ENCODE data around the gene ITGB1BP1.
A peak's percentile ranks its signal among the peaks of the same experiment; 100 is the strongest.

ITGB1BP1 gene

GRCh38 chr2:9424447-9425164, 1.3 kb upstream of the ITGB1BP1 start:
- peak; percentile 62 for DNase-seq

GRCh38 chr2:9423922-9424272, 569 bp upstream of the ITGB1BP1 start:
- DNase-seq, result peak; percentile 28

- DNase-seq, result peak; percentile 42
Observed at GRCh38 chr2:9422321-9423099, 818 bp downstream of the ITGB1BP1 start.

DNA sequence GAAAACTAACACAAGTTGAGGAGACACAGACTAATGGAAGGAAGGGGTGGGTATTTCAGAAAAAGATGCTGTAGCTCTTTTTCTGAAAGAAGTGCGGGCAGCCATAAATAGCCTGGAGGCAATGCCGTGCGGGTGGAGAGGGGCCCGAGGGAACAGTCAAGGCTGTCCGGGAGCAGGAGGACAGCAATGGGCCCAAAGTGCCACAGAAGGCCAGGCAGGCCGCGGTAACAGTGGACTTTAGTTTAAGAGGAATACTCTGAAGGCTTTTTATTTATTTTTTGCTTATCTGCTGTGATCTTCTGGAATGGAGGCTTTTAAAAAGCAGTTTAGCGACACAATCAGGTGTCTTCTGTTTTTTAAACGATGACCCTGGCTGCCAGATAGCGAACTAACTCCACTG, 2.8 kb downstream of the ITGB1BP1 start:
- no peak for DNase-seq

DNA sequence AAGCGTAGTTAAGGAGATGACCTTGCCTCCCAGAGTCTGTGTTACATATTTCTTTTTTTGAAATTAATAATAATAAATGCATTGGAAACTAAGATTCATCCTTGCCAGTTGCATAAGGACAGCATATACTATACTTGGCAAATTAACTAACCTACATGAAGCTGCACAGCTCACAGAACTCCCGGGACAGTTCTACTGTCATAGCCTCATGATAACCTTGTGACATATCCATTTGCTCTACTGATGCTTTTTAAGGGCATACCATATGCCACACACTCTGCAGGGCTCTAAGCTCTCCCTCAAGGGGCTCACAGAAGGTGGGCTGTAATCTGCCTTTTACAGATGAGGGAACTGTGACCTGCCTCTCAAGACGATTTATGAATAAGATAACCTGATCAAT, 3.8 kb downstream of the ITGB1BP1 start:
- no peak for DNase-seq

- DNase-seq, result no peak
Observed at GRCh38 chr2:9418746-9419145, 4.6 kb downstream of the ITGB1BP1 start.

DNA sequence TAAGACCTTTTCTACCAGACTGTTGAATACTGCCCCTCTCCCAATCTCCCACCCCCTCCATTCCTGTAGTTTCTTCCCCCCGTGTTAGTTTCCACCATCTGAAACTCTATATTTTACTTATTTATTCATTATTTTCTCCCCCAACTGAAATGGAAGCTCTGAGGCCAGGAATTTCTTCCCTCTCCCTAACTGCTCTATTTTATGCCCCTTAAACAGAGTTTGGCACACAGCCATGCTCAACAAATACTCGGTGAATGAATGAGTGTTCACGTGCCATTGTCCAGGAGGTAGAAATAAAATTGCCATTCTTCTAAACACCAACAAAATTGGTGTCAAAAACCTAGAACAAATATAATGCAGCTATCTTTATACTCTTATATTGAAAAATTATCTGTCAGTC, 5.6 kb downstream of the ITGB1BP1 start:
- DNase-seq, result no peak

DNA sequence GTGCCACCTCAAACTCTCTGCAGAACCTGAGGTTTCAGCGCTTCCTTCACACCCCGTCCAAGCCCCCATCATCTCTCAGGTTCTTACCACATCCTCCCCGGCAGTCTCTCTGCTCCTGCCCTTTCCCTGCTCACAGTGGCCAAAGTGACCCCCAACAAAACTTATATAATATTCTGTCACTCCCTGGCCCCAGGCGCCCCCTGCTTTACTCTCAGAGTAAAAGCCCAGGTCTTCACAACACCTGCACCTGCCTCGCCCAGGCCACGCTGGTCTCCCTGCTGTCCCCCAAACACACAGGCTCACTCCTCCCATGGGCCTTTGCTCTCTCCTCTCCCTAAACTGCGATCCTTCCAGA, 6.4 kb downstream of the ITGB1BP1 start:
- DNase-seq, result no peak

DNA sequence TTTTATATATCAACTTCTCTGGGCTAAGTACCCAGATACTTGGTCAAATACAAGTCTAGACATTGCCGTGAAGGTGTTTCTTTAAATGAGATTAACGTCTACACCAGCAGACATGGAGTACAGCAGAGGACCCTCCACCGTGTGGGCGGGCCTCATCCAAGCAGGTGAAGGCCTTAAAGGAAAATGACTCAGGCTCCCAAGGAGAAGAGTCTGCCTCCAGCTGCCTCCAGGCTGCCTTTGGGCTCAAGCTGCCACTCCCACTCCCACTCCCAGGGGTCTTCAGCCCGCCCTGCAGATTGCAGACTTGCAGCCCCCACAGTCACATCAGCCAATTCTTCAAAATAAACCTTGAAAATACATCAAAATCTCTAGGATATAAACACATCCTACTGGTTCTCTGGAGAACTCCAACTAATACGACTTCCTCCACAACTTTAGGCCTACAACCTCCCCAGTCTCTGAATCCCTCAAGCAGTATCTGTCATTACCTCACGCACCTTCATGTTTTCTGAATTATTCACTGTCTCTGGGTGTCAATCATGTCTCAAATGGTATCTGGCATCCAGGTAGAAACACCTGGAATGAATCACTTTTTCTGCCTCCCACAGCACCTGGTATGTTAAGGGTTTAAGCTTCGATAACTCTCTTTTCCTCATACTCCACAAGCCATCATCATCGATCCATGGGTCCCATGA, 6.9 kb downstream of the ITGB1BP1 start:
- DNase-seq, result no peak

DNA sequence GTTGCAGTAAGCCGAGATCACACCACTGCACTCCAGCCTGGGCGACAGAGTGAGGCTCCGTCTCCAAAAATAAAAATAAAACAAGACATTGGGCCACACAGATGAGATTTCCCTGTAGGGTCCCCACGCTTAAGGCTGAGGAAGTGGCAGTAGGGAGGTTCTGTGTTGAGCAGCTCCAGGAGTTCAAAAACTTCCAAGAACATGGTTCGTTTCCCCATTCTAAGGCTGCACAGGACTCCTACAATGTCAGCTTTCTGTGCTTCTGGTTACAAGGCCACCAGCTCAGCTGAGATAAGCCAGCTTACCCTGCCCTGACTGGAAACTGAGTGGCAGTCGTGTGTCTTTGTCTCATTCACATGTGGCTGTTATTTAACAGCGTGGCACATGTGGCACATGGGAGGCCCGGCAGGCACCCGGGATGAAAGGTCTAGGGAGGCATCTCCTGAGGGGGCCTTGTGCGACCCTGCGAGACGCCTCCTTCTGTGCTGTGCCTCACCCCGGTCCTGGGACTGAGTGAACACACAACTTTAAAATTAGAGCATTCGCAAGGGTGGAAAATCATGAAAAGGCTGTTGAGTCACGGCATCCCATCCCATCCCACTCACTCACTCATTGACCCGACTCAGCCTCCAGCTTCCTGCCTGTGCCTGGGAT, 7.7 kb downstream of the ITGB1BP1 start:
- no peak for DNase-seq

- no peak for DNase-seq
Observed at GRCh38 chr2:9412781-9413180, 10.5 kb downstream of the ITGB1BP1 start.

- DNase-seq, result no peak
Observed at GRCh38 chr2:9410108-9410507, 13.2 kb downstream of the ITGB1BP1 start.

DNA sequence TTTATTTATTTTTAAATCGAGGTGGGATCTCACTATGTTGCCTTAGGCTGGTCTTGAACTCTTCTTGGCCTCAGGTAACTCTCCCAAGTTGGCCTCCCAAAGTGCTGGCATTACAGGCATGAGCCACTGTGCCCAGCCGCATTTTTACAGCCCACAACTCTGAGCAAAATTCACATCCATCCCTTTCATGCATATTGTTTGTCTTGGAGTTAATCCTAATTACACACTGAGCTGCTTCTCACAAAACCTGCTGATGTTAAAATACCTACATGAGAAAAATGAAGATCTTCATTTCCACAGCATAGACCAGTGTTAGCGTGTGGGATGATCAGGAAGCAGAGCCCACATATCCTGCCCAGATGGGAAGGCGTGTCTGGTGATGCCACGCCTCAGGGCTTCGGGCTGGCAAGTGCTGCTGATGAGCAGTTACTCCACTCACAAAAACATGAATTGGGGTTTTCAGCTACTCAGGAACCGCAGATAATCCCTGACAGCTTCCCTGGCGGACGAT, 14.6 kb downstream of the ITGB1BP1 start:
- peak; percentile 90 for DNase-seq

DNA sequence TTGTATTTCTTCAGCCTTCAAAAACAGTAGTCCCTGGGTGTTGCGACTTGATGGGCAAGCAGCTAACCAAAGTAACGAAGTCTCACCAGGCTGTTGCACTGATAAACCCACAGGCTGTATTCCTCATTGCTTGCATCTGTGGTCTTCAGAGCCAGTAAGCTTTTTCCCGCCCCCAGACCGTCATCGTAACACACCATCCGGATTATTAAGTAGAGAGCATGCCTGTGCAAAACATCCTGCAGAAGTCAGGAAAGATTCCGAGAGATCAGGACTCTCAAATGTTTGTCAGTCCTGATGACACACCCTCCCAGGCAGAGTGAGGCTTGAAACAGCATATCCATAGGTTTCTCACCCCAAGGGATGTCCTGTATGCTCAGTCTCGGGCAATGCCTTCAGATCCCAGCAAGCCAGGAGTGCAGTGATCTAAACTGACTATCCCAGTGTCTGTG, 15.9 kb downstream of the ITGB1BP1 start:
- no peak for DNase-seq

DNA sequence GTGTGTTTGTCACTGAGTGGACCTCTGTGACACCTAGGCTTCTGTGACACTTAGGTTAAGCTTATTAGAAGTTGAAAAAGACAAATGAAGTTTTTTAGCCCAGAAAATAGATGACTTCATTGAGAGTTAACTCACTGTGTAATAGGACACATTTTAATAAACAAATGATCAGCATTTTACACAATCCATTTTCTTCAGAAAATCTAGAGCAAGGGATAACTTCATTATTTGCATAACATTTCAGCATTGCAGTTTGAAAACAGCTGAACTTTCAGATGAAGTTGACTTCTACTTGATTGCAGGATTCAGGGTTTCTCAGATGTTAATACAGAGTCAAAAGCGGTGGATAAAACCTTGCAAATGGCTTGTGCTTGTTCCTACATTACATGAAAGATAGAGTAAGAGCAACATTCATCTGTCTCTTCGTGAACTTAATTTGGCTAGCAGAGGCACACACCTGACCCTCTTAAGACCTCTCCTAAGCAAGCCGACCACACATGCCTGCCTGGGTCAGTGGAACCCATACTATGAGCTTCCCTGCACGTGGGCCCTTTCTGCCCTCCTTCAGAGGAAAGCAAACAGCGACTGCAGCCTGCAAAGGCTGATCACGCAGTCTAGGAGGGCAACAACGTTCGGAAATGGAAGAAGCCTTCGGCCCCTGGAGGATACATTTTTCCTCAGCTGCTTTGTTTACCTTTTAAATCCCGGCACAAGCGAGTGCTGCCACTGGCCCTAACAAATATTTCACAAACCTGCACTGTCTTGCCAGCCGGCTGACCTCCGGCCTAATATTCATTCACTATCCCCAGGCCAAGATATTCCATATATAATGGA, 16.6 kb downstream of the ITGB1BP1 start:
- no peak for DNase-seq

DNA sequence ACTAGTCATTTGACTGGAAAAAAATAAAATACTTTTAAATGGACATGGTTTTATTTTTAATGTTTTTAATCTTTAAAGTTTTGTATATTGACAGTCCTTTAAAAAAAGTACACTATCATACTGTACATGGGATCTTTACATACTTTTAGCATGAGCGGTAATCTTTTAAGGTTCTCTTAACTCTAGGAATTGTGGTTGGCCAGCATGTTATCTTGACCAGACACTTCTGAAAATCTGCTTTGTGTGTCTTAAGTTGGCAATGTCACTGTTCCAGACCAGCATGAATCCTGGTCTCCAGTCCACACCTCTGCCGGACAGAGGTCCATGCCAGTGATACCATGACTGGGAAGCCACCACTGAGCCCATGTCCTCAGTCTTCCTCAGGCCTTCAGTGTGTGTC, 17.7 kb downstream of the ITGB1BP1 start:
- no peak for DNase-seq

- no peak for DNase-seq
Observed at GRCh38 chr2:9404451-9404850, 18.9 kb downstream of the ITGB1BP1 start.

DNA sequence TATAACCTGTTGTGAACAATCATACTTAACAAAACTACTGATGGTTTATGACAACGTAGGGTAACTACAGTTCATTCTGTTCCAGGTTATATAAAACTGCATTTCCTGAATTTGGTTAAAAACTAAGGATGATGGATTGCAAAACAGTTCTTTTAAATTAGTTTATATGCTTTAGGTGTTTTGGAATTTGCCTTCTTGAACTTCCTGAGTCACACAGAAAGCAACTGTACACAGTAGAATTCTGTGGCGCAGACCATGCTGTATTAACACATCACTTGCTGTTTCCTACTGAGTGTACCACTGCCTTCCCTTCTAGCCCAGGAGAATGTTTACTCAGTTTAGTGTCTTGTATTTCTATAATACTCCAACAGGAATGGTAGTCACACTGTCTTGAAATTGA, 19.4 kb downstream of the ITGB1BP1 start:
- DNase-seq, result no peak

GRCh38 chr2:9401646-9402371, 21.5 kb downstream of the ITGB1BP1 start:
- no peak for DNase-seq

- no peak for DNase-seq
Observed at GRCh38 chr2:9401059-9401547, 22.2 kb downstream of the ITGB1BP1 start.

Measured in NCI-H69 (cell line).